Osteoblast (primary cell): Measurements from ENCODE around the gene ZNF771. TPM values are rescaled to one million over a fixed set of nuclear protein-coding genes. Genes with fewer than 3 reads are reported as not detected.
"Not testable (repeated sequence)": the region's sequence is repeated elsewhere in the genome, so short reads cannot be mapped to it uniquely, and the experiment has no call there.

Experiments used
- DNase-seq: peaks from one replicate; pipeline ENCODE4 v3.0.0; 2011; ENCODE audit warnings: low spot score, mixed read lengths; ENCODE audit not compliant: insufficient read length; ENCODE audit errors: missing footprints
- H2AFZ ChIP-seq: 2 replicates; pipeline ENCODE4 v1.6.0; 2011; ENCODE audit warnings: mild to moderate bottlenecking, low read length
- H3K27ac ChIP-seq: 2 replicates; pipeline ENCODE4 v1.5.1; 2011; ENCODE audit warnings: mild to moderate bottlenecking, low read depth, low read length, moderate library complexity
- H3K27me3 ChIP-seq: 2 replicates; pipeline ENCODE4 v1.6.0; 2012; ENCODE audit warnings: mild to moderate bottlenecking, control low read depth, inconsistent platforms, low read length, moderate library complexity; ENCODE audit not compliant: insufficient read depth
- H3K36me3 ChIP-seq: 2 replicates; pipeline ENCODE4 v1.5.1; 2011; ENCODE audit warnings: mild to moderate bottlenecking, low read length, control low read depth, moderate library complexity; ENCODE audit not compliant: insufficient read depth
- H3K4me1 ChIP-seq: 2 replicates; pipeline ENCODE4 v1.5.1; 2011; ENCODE audit warnings: mild to moderate bottlenecking, low read length, control low read depth, moderate library complexity; ENCODE audit not compliant: insufficient read depth
- H3K4me2 ChIP-seq: 2 replicates; pipeline ENCODE4 v1.6.0; 2011; ENCODE audit warnings: mild to moderate bottlenecking, low read length; ENCODE audit not compliant: insufficient read depth
- H3K4me3 ChIP-seq: fragments of 200-600 bp; sonication (generic); 3 replicates; pipeline ENCODE4 v1.5.1; 2012; ENCODE audit warnings: mild to moderate bottlenecking, low read length, inconsistent platforms; ENCODE audit not compliant: insufficient read depth
- H3K79me2 ChIP-seq: 2 replicates; pipeline ENCODE4 v1.6.0; 2012; ENCODE audit warnings: mild to moderate bottlenecking, low read length, control low read depth, inconsistent platforms; ENCODE audit not compliant: insufficient read depth
- H3K9me3 ChIP-seq: 2 replicates; pipeline ENCODE4 v1.5.1; 2011; ENCODE audit warnings: low read depth, low read length, control low read depth
- H4K20me1 ChIP-seq: 2 replicates; pipeline ENCODE4 v1.6.0; 2012; ENCODE audit warnings: mild to moderate bottlenecking, low read length, control low read depth; ENCODE audit not compliant: insufficient read depth
- CTCF ChIP-seq: IDR thresholded peaks from 2 replicates; pipeline ENCODE4 v1.5.1; 2011; ENCODE audit warnings: mild to moderate bottlenecking, low read depth, low read length, moderate library complexity; ENCODE audit errors: extremely low read depth
- total RNA-seq: library from RNA; depleted of rRNA; stranded (reverse); fragments of >200 nt; gene quantifications from 2 replicates; pipeline ENCODE4 v1.2.3, GENCODE V29; 2012

The ZNF771 gene
- total RNA-seq, 1 donor, result 14.8 TPM

- Histone ChIP-seq H3K36me3 (no peaks in the 10 kb centered on the region), H3K4me3 (no peak overlapping the region), H3K4me1 (no peaks in the 10 kb centered on the region), H3K27me3 (no peaks in the 10 kb centered on the region), H3K27ac (no peak overlapping the region), H2AFZ (no peak overlapping the region), H4K20me1 (no peaks in the 10 kb centered on the region), H3K79me2 (no peaks in the 10 kb centered on the region), H3K4me2 (no peak overlapping the region), H3K9me3 (no peaks in the 10 kb centered on the region)
- no peak for TF ChIP-seq CTCF
- DNase-seq, result no peak
Measured at GRCh38 chr16:30457743-30458560, 50.5 kb downstream of the ZNF771 start.

GRCh38 chr16:30458561-30459394, 51.4 kb downstream of the ZNF771 start:
- no peak for DNase-seq
- Histone ChIP-seq H3K4me1 (no peaks in the 10 kb centered on the region), H3K4me2 (no peak overlapping the region)

GRCh38 chr16:30459456-30459855, 52.0 kb downstream of the ZNF771 start:
- Histone ChIP-seq H4K20me1 (no peaks in the 10 kb centered on the region), H3K4me3 (no peak overlapping the region), H3K36me3 (no peaks in the 10 kb centered on the region), H3K79me2 (no peaks in the 10 kb centered on the region), H3K9me3 (no peaks in the 10 kb centered on the region), H3K27ac (no peak overlapping the region), H3K27me3 (no peaks in the 10 kb centered on the region), H3K4me2 (no peak overlapping the region), H2AFZ (no peak overlapping the region), H3K4me1 (no peaks in the 10 kb centered on the region)
- DNase-seq, result no peak
- no peak for TF ChIP-seq CTCF

More at GRCh38 chr16:30458561-30459394, 51.4 kb downstream of the ZNF771 start:
- Histone ChIP-seq H3K79me2 (no peaks in the 10 kb centered on the region), H3K27me3 (no peaks in the 10 kb centered on the region), H3K27ac (no peak overlapping the region), H3K4me3 (no peak overlapping the region), H2AFZ (no peak overlapping the region), H3K9me3 (no peaks in the 10 kb centered on the region), H3K36me3 (no peaks in the 10 kb centered on the region), H4K20me1 (no peaks in the 10 kb centered on the region)
- no peak for TF ChIP-seq CTCF

GRCh38 chr16:30461426-30461825, 54.0 kb downstream of the ZNF771 start:
- H3K36me3 ChIP-seq, H3K4me3 ChIP-seq, H3K4me1 ChIP-seq, H4K20me1 ChIP-seq, DNase-seq, H3K9me3 ChIP-seq, H3K27me3 ChIP-seq, H3K79me2 ChIP-seq, H2AFZ ChIP-seq, H3K27ac ChIP-seq, H3K4me2 ChIP-seq: not testable (repeated sequence)
